ENCODE data around the gene PLS3.
"Not testable (repeated sequence)": the region's sequence is repeated elsewhere in the genome, so short reads cannot be mapped to it uniquely, and the experiment has no call there.

Gene PLS3

DNA sequence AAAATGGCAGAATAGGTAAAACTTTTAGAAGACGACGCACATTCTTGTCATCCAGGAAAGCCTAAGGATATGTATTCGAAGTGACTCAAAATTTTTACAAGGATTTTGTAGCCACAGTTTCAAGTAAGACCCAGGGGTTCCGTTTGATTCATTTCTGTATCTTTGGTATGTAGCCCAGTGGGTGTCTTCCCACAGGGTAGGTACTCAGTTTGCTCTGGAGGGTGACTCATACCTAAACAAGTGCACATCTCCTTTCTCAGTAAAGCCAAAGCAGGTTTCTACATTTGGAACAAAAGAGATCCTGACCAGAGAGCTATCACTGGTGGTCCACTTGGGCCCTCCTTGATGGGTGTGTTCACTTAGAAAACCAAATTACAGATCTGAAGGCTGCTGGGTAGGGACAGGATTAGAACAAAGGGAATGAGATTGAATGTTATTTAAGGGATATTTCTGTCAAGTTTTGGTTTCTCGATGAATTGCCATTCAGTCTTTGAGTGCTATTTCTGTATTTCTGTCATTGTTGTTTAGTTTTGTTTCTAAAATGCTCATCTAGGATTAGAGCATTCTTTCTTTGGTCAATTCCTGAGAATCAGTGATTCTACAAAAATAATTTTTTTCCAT, 56.1 kb downstream of the PLS3 start:
- DNase-seq, result peak in 1 of 2 donors; percentile 1

DNA sequence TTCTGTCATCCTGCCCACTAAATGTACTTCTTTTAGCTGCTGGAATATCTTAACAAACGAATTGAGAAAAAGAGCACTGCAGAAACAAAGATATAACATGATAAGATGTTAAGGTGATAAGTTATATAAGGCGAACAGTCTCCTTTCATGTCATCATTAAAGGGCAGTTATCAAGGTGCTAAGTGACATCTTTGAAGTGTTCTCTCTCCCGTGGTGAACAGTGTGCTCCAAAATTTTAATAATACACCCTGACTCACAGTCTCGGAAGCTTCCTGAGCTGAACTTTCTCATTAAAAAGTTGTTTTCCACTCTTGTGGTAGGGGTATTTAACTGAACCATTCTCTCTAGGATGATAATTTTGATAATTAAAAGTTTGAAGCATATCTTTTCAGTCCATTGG, 61.6 kb downstream of the PLS3 start:
- DNase-seq, result no peak

- no peak for DNase-seq
Observed at GRCh38 chrX:115624916-115625315, 63.9 kb downstream of the PLS3 start.

DNA sequence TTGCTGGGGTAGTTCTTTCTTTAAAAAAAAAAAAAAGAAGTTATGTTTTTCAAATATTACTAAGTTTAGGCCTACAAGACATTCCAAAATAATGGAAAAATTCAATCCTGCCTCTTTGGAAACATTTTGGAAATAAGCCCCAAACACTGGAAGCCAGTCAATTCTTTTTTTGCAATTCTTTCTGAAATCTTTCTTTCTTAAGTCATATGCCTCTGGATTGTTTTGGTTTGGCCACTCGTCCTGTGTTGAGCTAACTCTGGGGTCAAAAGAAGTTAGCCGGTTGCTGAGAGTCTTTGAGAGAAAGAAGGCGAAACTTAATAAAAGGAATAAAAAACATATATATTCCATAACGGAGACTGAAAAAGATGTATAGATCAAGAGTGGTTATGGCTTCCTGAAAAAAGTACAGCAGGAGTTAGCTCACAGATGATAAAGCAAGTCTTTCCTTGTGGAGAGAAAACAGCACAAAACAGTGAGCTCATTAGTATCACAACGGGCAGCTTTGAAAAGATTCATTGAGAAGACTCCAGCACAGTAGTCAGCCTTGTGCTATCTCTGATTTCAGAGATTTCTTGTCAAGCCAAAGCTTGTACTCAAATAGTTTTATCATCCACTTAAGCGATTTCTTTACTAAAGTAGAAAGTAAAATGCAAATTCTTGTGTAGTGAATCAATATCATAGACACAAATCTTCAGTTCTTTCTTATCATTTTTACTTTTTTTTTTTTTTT, 64.8 kb downstream of the PLS3 start:
- no peak for DNase-seq

- DNase-seq, result no peak
Observed at GRCh38 chrX:115630204-115630603, 69.2 kb downstream of the PLS3 start.

DNA sequence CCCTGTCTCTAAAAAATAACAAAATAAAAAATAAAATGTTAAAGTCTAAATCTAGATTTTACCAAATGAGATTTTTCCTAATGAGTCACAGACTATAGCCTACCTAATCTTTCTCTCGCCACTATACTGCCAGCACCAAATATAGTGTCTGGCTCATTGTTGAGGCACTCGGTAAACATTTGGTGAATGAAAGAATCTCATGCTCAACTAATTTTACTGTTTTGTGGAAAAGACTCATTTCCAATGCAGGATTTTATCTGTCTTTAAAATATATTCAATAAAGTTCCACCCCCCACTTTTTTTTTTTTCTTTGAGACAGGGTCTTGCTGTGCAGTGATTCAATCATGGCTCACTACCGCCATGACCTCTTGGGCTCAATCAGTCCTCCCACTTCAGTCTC, 71.5 kb downstream of the PLS3 start:
- DNase-seq, result no peak

DNA sequence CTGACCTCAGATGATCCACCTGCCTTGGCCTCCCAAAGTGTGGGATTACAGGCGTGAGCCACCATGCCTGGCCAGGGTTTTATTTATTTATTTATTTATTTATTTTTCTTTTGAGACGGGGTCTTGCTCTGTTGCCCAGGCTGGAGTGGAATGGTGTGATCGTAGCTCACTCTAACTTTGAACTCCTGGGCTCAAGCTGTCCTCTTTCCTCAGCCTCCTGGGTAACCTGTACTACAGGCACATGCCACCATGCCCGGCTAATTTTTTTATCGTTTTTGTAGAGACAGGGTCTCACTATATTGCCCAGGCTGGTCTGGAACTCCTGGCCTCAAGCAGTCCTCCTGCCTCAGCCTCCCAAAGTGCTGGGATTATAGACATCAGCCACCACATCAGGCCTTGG, 72.4 kb downstream of the PLS3 start:
- not testable (repeated sequence) for DNase-seq

GRCh38 chrX:115639334-115639880, 78.4 kb downstream of the PLS3 start:
- no peak for DNase-seq

DNA sequence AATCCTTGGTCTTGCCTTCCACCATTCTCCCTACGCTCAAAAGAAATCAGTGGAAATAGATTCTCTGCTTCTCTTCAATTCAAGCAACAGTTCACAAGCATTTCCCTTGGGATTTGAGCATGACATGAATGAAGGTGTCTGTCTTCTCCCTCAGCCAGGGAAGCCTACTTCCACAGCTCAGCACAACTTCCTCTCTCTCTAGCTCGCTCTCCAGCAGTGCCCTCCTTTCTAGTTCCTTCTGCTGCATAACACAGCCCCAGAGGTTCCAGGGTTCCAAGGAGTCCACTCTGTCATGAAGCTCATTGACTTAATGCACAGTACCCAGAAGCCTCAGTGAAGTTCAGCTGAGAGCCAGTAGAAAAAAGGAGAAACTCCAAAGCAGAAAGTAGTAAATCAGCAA, 81.3 kb downstream of the PLS3 start:
- no peak for DNase-seq

DNA sequence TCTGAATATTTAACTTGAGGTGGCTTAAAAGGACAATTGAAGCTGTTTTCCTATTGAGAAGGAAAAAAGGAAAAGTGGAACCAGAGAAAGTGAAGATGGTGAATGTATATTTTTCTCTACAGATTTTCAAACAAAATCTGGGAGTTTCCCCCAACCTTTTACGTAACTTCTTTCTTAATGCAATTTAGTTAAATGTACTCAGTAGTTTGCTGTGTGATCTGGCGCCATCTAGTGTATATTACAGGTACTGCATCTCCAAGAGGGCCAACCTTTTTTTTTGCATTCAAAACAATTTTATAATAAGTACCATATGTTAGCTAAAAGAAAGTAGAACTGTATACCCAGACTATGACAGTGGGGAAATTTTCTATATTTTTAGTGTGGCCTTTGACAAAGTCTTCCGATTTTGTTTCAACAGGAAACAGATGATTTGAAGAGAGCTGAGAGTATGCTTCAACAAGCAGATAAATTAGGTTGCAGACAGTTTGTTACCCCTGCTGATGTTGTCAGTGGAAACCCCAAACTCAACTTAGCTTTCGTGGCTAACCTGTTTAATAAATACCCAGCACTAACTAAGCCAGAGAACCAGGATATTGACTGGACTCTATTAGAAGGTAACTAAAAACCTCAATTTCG, 82.0 kb downstream of the PLS3 start:
- DNase-seq, result peak; percentile 23 to 37

DNA sequence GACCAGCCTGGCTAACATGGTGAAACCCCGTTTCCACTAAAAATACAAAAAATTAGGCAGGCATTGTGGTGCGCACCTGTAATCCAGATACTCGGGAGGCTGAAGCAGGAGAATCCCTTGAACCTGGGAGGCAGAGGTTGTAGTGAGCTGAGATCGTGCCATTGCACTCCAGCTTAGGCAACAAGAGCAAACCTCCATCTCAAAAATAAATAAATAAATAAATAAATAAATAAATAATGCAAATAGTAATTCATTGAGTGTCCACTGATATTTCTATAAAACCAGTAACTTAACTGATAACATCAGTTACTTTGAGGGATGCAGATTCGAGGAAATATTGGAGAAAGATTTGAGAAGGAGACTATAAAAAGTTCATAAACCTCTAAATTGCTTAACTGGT, 83.4 kb downstream of the PLS3 start:
- not testable (repeated sequence) for DNase-seq

DNA sequence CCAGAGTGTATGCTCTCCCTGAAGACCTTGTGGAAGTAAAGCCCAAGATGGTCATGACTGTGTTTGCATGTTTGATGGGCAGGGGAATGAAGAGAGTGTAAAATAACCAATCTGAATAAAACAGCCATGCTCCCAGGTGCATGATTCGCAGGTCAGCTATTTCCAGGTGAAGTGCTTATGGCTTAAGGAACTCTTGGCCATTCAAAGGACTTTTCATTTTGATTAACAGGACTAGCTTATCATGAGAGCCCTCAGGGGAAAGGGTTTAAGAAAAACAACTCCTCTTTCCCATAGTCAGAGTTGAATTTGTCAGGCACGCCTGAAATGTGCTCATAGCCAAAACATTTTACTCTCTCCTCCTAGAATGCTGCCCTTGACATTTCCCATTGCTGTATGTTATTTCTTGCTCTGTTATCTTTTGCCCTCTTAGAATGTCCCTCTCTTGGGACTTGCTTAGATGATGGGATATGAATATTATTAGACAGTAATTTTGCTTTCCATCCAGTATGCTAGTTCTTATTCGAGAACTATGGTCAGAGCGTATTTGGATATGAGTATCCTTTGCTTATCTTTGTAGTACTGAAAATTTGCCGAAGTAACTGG, 88.6 kb downstream of the PLS3 start:
- no peak for DNase-seq

GRCh38 chrX:115650449-115650848, 89.5 kb downstream of the PLS3 start:
- no peak for DNase-seq

- DNase-seq, result peak; percentile 6 to 14
Observed at GRCh38 chrX:115650916-115651315, 89.9 kb downstream of the PLS3 start.

GRCh38 chrX:115652221-115652620, 91.2 kb downstream of the PLS3 start:
- no peak for DNase-seq

- DNase-seq, result no peak
Observed at GRCh38 chrX:115665122-115665521, 104.1 kb downstream of the PLS3 start.

- DNase-seq, result no peak
Observed at GRCh38 chrX:115679460-115679859, 118.5 kb downstream of the PLS3 start.

DNA sequence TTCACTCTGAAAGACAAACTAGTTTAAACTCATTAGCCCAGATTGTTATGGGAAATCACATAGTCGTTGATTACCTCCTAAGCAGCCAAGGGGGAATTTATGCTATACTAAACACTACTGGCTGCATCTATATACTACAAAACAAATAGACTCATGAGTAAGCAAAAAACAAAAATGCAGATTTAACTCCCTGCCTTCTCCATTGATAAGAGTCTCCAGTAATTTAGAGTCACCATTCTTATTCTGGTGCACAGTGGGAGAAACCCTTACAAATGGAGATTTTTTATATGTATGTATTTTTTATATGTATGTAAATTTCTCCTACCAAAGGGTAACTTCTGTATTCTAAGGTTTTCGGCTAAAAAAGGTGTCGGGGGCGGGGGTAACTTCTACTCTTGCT, 126.6 kb downstream of the PLS3 start:
- DNase-seq, result no peak

DNA sequence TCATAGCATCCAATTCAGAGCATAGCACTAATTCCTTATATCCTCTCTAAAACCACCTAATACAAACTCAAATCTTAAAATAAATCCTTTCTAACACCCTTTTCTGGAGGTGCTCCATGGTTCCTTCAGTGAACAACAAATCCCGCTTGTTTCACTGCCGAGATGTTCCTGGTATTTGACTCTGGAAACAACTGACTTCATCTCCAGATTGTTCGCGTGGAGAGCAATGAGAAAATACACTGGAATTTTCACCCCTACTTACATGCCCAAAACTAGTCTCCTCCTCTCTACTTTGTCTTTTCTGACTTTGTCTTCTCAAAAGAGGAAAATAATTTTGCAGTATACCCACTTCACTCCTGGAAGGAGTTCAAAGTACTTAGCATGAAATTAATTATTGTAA, 129.0 kb downstream of the PLS3 start:
- DNase-seq, result no peak

DNA sequence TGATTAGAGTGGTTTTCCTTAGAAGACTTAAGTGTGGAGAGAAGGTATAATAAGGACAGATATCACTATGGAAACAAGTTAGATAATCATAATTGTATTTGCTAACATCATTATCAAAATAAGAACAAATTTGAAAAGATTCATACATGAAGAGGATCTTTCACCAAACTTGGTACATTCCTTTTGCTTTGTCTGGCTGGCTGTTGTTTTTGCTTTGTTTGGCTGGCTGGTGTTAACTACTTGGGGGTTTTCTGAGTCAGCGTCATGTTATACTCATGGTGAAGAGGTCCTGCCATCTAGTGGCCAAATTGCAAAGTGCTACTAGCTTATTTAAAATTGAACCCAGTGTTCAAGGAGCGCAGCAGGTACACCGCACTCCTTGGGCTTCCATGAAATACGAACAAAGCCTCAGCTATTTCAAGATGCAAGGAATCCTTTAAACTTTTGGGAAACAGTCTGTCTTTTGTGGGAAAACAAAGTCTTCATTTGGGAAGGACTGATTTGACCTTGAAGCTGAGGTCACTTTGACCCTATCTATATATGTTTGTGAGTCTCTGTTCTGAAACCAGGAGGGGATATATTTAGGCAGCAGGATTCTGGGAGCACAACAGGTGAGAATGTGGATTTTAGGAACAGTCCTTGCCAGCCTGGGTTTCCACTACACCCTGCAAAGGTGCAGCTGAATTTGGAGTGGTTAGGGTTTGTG, 129.7 kb downstream of the PLS3 start:
- peak; percentile 31 to 61 for DNase-seq

GRCh38 chrX:115693476-115693875, 132.5 kb downstream of the PLS3 start:
- no peak for DNase-seq

- no peak for DNase-seq
Observed at GRCh38 chrX:115694028-115694427, 133.1 kb downstream of the PLS3 start.

GRCh38 chrX:115696039-115696438, 135.1 kb downstream of the PLS3 start:
- DNase-seq, result no peak

All from stimulated activated CD4-positive, alpha-beta T cell treated with anti-CD3 and anti-CD28 coated beads, Interleukin-2, amount 100 ng/mL, for 48 hours (primary cell).